Measurements from ENCODE around the gene SSX2IP.

DNA sequence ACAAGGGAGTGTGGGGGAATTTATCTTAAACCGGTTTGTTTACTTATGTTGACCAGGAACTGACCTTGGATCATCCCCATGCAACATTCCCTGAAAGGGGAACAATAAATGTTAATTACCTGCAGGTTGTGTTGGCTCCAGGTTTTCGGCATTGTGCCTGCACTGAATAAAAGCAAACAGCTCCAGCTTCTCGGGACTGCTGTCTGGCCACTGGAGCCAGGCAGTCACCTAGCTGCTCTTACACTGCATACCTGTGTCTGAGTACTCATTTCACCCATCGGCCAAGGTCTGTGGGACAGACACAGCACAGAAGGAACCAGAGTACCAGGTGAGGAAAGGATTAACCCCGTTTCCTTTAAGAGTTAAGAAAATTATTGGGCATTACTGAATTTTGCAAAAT is 83.3 kb downstream of the SSX2IP start:
- no peak for TF ChIP-seq POLR2A (IDR thresholded peaks at IDR 0.05; ENCODE audit: low read depth, low read length)
- no peak for TF ChIP-seq POLR2AphosphoS5 (IDR thresholded peaks at IDR 0.05; ENCODE audit: low read depth, low read length)
- TF ChIP-seq PAX5 (IDR thresholded peaks at IDR 0.05; ENCODE audit: insufficient read depth, low read length, severe bottlenecking), result no peak
